ENCODE data around the gene HBEGF. TPM values are rescaled to one million over a fixed set of nuclear protein-coding genes. Genes with fewer than 3 reads are reported as not detected.

The HBEGF gene
- total RNA-seq, 1 experiment from 2014 or later: 2.4 TPM

GRCh38 chr5:140381351-140381750 lies 34.9 kb upstream of the HBEGF start:
- no peaks in the 10 kb centered on the region for H3K4me1 ChIP-seq (ENCODE audit: insufficient read depth, low read length)
- H3K79me1 ChIP-seq (ENCODE audit: insufficient read depth, low read depth, low read length, poor library complexity, severe bottlenecking): no peaks in the 10 kb centered on the region
- no peak overlapping the region for H3K23ac ChIP-seq (ENCODE audit: insufficient read length, low read depth, low read length)
- no peak overlapping the region for H2BK15ac ChIP-seq (ENCODE audit: low read depth, low read length)
- no peak for TF ChIP-seq CTCF (conservative IDR thresholded peaks at IDR 0.05)
- H3K9ac ChIP-seq (ENCODE audit: extremely low read depth, insufficient read length, low read length): no peak overlapping the region
- H3K27ac Mint-ChIP-seq: no peak overlapping the region
- H2BK12ac ChIP-seq (ENCODE audit: insufficient read length, low read depth, low read length): no peak overlapping the region
- H3K27me3 ChIP-seq (ENCODE audit: insufficient read depth, low read length): no peaks in the 10 kb centered on the region
- H3K14ac ChIP-seq (ENCODE audit: insufficient read depth, low read length): no peak overlapping the region
- H2BK5ac ChIP-seq (ENCODE audit: insufficient read length, low read length): no peak overlapping the region
- no peak overlapping the region for H3K27ac ChIP-seq (ENCODE audit: insufficient read length, low read depth, low read length)
- H2AFZ ChIP-seq (ENCODE audit: low read length): no peak overlapping the region
- no peak overlapping the region for H3T11ph ChIP-seq (ENCODE audit: low read length)
- H4K5ac ChIP-seq (ENCODE audit: insufficient read length, low read depth, low read length): no peak overlapping the region
- H3K4me2 ChIP-seq (ENCODE audit: insufficient read depth, insufficient read length, low read length): no peak overlapping the region
- no peaks in the 10 kb centered on the region for H3K4me1 Mint-ChIP-seq
- no peak overlapping the region for H2BK20ac ChIP-seq (ENCODE audit: low read depth, low read length, poor library complexity, severe bottlenecking)
- H2AK5ac ChIP-seq (ENCODE audit: insufficient read length, low read length): no peak overlapping the region
- no peaks in the 10 kb centered on the region; the same call in 1 of the 2 replicates for H3K27me3 Mint-ChIP-seq (ENCODE audit: low read depth)
- no peak overlapping the region for H3K18ac ChIP-seq (ENCODE audit: insufficient read length, low read depth, low read length)
- no peak for DNase-seq
- no peaks in the 10 kb centered on the region for H3K23me2 ChIP-seq (ENCODE audit: insufficient read length, low read depth, low read length, poor library complexity, severe bottlenecking)
- no peaks in the 10 kb centered on the region for H4K20me1 ChIP-seq (ENCODE audit: control insufficient read depth, insufficient read depth, insufficient read length)
- WGBS (ENCODE audit: extremely low coverage, insufficient read length, low lambda C conversion rate): no CpG with 5 or more reads among the region's 4 CpGs
- H3K4ac ChIP-seq (ENCODE audit: low read depth, low read length): no peak overlapping the region
- H3K9me3 Mint-ChIP-seq: peaks cover 2 to 3% of the 10 kb centered on the region in 2 experiments; a peak in 3 of 5 replicates
- no peaks in the 10 kb centered on the region for H3K79me2 ChIP-seq (ENCODE audit: insufficient read depth, low read length)
- no peak overlapping the region for H3K56ac ChIP-seq (ENCODE audit: insufficient read length, low read depth, low read length)
- H4K91ac ChIP-seq (ENCODE audit: insufficient read length, low read depth, low read length): no peak overlapping the region
- H4K8ac ChIP-seq (replicated peaks; ENCODE audit: insufficient read length, low read depth, low read length): no peak overlapping the region
- H3K36me3 Mint-ChIP-seq (ENCODE audit: insufficient read depth in 1 of 3, low read depth in 3 of 3): no peaks in the 10 kb centered on the region
- no peak overlapping the region for H3K4me3 Mint-ChIP-seq
- H3K9me3 ChIP-seq (ENCODE audit: control insufficient read depth, low read depth, low read length): no peaks in the 10 kb centered on the region
- H2BK120ac ChIP-seq (ENCODE audit: low read depth, low read length, poor library complexity, severe bottlenecking): no peak overlapping the region

Measured in H9 (cell line).